ENCODE data around the gene EDC4. TPM values are rescaled to one million over a fixed set of nuclear protein-coding genes. Genes with fewer than 3 reads are reported as not detected.

EDC4 gene
- total RNA-seq, 1 donor from 2014 or later, result 64.8 TPM

Other genes starting within 250 kb of the EDC4 start
- gene CARMIL2, start 227.9 kb upstream of the EDC4 start, total RNA-seq, result 2.0 TPM in 2 replicates
- gene ACD, start 212.8 kb upstream of the EDC4 start, total RNA-seq, result 11.8 and 13.5 TPM in 2 replicates
- gene PARD6A, start 212.1 kb upstream of the EDC4 start, total RNA-seq, result 1.2 and 1.4 TPM in 2 replicates
- gene ENKD1, start 206.3 kb upstream of the EDC4 start, total RNA-seq, result 6.0 and 8.5 TPM in 2 replicates
- gene C16orf86, start 206.2 kb upstream of the EDC4 start, total RNA-seq, result 0.32 and 1.6 TPM in 2 replicates
- 31.3 and 32.4 TPM in 2 replicates for gene GFOD2, start 153.7 kb upstream of the EDC4 start, total RNA-seq
- gene RANBP10, start 66.5 kb upstream of the EDC4 start, total RNA-seq, result 14.2 and 15.7 TPM in 2 replicates
- 1.3 and 1.5 TPM in 2 replicates for gene TSNAXIP1, start 66.2 kb upstream of the EDC4 start, total RNA-seq
- gene THAP11, start 30.7 kb upstream of the EDC4 start, total RNA-seq, result 16.5 and 18.1 TPM in 2 replicates
- 214 and 224 TPM in 2 replicates for gene NUTF2, start 26.1 kb upstream of the EDC4 start, total RNA-seq
- 67.3 and 79.3 TPM in 2 replicates for gene CENPT, start 25.4 kb upstream of the EDC4 start, total RNA-seq
- 0.82 and 0.91 TPM in 2 replicates for gene NRN1L, start 11.8 kb downstream of the EDC4 start, total RNA-seq
- 27.3 and 29.7 TPM in 2 replicates for gene PSKH1, start 20.2 kb downstream of the EDC4 start, total RNA-seq
- gene CTRL, start 58.8 kb downstream of the EDC4 start, total RNA-seq, result 1.1 and 1.2 TPM in 2 replicates
- 35.8 and 38.8 TPM in 2 replicates for gene PSMB10, start 63.8 kb downstream of the EDC4 start, total RNA-seq
- 33.7 and 37.9 TPM in 2 replicates for gene LCAT, start 71.1 kb downstream of the EDC4 start, total RNA-seq
- 114 and 118 TPM in 2 replicates for gene SLC12A4, start 95.6 kb downstream of the EDC4 start, total RNA-seq
- gene DPEP3, start 107.4 kb downstream of the EDC4 start, total RNA-seq, result not detected in 2 replicates
- gene DPEP2, start 126.4 kb downstream of the EDC4 start, total RNA-seq, result not detected in 2 replicates
- gene DPEP2NB, start 142.9 kb downstream of the EDC4 start, total RNA-seq, result not detected in 2 replicates
- gene DDX28, start 150.2 kb downstream of the EDC4 start, total RNA-seq, result 5.5 and 6.2 TPM in 2 replicates
- gene DUS2, start 150.2 kb downstream of the EDC4 start, total RNA-seq, result 14.0 and 14.9 TPM in 2 replicates
- gene NFATC3, start 212.3 kb downstream of the EDC4 start, total RNA-seq, result 32.4 and 34.0 TPM in 2 replicates